GM23248 (cell line): ENCODE measurements around the gene SLC4A11.

Experiments
- EZH2 ChIP-seq: fragments of 200-600 bp; sonication (generic); IDR thresholded peaks from 2 replicates; pipeline ENCODE4 v1.6.1; 2018; ENCODE audit warnings: antibody characterized with exemption, mild to moderate bottlenecking; ENCODE audit not compliant: insufficient read depth, poor library complexity, severe bottlenecking
- EZH2phosphoT487 ChIP-seq: fragments of 200-600 bp; sonication (generic); IDR thresholded peaks from 2 replicates; pipeline ENCODE4 v1.6.1; 2018; ENCODE audit warnings: antibody characterized with exemption, moderate library complexity, mild to moderate bottlenecking, low read depth; ENCODE audit not compliant: insufficient read depth

DNA sequence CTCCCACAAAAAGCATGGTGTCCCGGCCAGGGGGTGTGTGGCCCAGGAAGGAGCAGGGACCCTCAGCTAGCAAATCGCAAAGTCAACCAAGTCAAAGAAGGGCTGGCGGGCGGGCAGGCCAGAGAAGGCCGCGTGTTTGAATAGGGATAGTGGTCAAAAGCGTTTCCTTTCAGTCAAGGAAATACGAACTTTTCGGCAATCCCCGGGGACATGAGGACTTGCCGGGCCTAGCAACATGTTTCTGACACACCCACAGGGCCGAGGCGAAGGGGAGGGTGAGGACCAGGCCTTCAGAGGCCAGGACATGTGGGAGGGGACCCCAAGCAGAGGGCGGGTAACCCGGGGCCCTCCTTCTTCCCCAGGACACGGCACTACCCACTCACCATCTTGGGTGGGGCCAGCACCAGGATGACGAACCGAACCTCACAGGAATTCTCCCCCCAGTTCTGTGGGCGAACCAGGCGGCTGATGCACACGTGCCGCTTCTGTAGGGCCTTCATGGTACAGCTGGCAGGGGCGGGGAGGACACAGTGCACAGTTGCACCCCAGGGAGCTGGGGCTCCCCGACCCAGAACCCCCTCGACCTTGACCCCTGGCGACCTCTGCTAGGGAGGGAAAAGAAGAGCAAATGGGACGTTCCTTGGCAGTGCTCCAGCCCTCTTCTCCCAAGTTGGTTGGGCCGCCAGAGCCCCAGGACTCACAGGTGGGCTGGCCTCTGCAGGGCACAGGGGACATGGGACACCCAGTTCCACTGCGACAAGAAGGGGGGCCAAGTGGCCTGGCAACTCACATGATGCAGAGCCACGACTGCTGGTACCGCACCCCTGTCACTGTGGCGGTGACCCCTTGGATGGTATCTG, 5.6 kb downstream of the SLC4A11 start:
- no peak for TF ChIP-seq EZH2phosphoT487
- TF ChIP-seq EZH2, result no peak
